CD4-positive, alpha-beta T cell treated with Interleukin-15 for 4 hours (primary cell): ENCODE measurements around the gene ABCA1.

Source experiments
- DNase-seq: peaks from one replicate; pipeline ENCODE4 v3.0.0-alpha.2; 2020; ENCODE audit warnings: low spot score

The ABCA1 gene

DNA sequence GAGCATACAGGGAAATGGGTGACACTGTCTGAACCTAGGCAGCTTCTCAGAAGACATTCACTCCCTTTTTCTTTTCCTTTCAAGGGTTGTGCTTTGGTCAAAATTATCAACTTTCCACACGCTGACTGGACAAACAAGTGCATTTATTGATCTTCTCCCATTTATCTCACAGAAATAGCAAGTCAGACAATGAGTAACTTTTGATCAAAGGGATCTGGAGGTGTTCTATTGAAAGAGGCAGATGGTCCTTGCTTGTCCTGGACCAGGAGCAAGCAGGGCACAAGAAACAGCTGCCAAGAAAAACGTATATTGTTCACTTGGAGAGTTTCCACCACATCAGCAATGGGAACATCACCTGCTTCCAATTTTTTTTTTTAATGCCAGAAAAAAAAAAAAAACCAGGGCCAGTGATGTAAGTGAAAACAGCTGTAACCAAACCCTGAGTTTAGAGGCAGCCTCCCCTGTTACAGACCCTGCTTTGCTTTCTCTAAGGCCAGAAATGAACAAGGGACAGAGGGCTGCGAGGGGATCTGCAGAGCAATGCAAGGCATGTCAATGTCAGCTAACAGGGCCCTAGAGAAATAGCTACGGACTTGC is 84.2 kb downstream of the ABCA1 start:
- no peak for DNase-seq

DNA sequence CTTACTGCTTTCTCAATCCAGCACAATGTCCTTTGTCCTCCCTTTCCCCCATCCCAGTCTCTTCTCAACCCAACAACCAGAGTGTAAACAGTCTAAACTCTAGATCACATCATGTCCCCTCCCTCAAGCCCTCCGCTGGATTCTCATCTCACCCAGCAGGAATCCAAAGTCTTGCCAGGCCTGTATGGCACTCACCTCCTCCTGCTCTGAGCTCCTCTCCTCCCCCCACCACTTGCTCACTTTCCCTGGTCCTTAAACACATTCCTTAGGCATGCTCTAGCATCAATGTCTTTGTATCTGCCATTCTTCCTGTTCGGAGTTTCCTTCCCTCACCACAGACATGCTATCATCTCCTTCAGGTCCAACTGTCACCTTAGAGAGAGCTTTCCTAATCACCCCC is 85.3 kb downstream of the ABCA1 start:
- no peak for DNase-seq

DNA sequence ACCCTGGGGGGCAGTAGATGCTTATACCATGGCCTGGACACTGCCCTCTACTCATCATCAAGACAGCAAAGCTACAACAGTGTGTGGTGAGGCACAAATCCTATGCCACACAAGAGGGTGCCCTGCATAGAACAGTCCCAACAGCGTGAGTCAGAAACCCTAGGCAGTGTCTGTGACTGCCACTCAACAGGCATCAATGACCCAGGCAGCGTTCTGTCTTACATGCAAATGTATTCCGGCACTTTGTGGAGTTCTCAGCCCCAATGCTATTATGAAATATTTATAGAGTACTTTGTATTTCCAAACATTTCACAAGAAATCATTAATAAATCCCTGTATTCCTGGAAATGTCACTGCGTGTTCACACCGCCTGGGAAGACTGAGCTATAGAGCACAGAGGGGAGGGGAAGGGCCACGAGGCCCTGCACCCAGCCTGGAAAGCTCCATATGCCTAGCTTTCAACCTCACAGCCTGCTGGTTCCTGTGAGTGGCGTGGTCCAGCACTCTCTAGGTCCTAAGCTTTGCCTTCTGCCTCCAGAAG is 86.3 kb downstream of the ABCA1 start:
- DNase-seq, result no peak

DNA sequence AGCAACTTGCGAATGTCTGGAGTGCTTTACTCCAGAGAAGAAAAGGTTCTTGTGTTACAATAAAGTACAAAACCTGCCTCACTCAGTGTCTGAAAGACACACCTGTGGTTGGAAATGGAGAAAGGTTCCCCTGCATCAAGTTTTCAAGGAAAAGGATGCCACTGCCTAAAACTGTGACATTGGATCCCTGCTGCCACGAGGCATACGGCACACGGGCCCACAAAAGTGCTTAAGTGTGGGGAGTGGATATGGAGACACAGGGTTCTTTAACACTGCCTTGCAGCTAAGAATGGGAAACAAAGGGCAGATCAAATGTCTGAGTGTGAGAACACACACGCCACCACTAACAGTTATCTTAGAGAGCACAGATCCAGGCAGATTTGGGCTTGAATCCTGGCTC is 89.0 kb downstream of the ABCA1 start:
- DNase-seq, result no peak

DNA sequence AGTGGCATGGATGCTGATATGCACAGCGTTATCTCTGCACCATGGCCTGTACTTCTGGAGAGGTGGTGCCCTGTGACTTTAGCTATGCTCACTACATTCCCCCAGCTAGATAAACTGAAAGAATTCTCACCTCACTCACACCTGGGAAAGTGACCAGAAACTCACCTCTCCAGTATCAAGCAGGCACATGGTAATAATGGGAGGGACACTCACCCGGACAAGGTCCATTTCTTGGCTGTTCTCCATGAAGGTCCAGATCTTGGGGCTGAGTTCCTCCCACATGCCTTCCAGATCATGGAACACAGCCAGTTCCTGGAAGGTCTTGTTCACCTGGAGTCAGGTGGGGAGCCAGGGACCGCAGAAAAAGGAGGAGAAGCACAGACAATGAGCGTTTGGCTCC is 91.2 kb downstream of the ABCA1 start:
- DNase-seq, result no peak

DNA sequence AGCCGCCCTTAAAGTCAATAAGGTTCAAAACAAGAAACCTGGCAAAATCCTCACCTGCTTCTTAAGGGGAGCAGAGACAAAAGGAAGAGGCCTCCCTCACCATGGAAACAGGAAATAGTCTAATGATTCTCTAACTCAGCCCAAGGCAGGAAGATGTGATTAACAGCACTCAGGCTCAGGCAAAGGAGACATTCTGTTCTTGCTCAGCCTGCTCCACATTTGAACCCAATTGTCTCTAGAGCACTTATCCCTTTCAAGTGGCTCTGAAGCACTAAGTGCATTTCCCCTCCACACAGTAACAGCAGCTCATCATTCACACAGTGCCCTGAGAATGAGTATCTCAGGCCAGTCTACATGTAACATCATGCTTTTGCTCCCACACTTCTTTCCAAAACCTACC is 91.7 kb downstream of the ABCA1 start:
- no peak for DNase-seq

DNA sequence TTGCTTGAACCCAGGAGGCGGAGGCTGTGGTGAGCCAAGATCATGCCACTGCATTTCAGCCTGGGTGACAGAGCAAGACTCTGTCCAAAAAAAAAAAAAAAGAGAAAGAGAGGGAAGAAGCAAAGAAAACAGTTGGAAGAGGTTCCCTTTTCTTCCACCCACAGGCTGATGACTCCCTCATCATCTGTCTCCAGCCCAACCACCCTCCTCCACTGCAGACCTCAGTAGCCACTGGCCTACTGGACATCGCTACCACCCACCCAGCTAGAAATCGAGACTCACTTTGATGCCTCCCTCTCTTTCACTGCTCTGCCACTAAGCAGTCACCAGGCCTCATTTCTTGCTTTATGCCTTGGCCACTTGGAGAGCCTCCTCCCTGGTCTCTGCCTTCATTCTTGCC is 92.8 kb downstream of the ABCA1 start:
- no peak for DNase-seq

DNA sequence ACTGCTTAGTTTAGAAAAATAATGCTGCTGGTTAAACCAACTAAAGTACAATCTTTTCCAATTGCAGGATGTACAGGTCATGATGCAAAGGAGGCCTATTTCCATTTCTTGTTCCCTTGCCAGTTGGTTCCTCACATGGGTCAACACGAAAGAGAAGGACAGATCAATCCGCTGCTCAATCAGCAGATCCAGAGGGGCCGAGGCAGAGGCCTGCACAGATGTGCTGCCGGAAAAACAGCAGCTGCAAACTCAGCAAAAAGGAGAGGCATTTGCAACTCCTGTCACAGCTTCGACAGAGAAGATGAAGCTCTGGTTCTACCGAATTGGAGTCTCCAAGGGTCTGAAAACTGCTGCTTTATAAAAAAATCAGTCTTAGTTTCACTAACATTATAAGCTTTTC is 94.3 kb downstream of the ABCA1 start:
- no peak for DNase-seq

DNA sequence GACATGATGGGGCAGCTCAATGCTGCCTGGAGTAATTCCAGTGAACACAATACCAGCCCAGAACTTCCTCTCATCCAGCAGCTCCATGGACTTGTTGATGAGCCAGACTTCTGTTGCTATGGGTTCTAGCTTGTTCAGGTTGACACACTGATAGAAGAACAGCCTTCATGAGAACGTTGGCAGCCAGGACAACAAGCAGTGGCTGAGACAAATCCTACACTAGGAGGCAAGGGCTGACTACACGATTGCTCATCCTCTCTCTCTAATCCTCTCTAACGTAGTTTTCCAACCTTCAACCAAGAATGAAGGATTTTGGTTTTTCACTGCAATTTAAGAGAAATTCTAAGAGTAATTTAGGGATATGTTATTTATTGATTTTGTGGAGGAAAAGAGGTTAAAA is 96.3 kb downstream of the ABCA1 start:
- no peak for DNase-seq

DNA sequence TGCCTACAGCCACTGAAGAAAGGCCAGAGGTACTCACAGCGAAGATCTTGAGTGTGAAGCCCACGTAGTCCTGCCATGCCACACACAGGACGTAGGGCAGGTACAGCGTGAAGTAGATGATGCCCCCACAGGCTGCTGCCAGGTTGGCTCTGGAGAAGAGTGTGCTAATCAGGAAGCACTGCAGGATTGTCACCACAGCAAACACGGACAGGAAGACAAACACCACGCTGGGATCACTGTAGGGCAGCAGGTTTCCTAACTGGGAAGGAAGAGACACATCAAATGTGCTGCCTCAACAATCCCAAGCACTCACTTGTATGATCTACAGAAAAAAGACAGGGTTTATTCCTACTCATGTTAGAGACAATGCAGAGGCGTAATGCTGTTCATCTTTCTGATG is 101.0 kb downstream of the ABCA1 start:
- DNase-seq, result no peak

DNA sequence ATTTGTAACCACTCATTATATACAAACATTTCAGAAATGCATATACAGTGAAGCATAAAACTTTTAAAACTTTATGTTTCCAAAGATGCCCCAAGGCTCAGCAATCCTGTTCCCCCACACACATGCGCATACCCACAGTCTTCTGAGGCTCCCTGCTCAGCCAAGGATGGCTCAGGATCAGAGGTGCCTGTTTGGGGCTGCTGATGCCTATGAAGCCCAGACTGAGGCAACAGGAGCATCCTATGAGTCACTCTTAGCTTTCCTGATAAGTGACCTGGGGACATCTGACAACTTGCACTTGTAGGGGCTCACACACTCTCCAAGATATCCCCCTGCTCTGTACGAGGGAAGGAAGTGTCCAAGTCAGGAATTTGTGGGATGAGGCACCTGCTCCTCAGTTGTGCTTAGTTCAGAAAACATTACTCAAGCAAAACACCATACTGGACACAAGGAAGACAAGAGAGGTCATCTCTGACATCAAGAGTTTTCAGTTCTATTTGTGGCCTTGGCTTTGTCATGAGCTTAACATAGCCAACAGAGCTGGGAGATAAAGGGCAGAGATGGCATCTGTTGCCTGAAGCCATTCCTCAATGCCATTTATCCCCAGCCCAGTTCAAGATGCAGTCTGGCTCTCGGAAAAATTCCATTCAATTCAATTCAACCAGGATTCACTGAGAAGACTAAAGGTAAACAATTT is 101.7 kb downstream of the ABCA1 start:
- no peak for DNase-seq

DNA sequence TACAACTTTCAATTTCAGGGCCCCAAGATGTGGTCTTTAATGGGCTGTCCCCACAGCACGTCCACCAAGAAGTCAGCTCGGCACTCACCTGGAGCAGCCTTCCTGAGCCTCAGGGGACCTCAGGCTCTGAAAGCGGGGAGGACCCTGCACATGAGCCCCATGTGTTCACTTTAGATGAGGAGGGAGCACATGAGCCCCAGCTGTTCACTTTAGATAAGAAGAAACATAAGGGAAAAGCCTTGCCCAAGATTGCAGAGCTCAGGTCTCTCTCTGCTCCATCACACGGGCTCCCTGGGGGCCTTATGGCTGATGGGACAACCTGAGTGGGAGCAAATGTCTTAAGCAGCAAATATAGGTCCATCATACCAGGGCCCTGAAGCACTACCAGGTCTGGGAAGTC is 107.6 kb downstream of the ABCA1 start:
- no peak for DNase-seq

DNA sequence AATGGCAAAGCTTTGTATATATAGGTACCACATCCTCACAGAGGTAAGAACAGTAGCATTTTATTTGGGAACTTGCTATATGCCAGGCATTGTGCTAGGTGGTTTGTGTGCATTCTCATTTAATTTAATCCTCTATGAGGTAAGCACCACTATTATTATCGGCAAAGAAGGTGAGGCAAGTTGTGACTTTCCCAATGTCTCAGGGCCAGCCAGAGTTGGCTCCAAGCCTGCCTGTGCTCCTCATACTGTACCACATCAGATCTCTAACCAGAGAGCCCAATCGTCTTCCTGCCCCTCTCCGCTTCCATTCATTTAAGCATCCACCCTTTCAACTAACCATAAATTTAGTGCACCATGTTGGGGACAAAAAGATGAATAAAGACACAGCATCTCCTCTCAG is 108.9 kb downstream of the ABCA1 start:
- DNase-seq, result no peak

DNA sequence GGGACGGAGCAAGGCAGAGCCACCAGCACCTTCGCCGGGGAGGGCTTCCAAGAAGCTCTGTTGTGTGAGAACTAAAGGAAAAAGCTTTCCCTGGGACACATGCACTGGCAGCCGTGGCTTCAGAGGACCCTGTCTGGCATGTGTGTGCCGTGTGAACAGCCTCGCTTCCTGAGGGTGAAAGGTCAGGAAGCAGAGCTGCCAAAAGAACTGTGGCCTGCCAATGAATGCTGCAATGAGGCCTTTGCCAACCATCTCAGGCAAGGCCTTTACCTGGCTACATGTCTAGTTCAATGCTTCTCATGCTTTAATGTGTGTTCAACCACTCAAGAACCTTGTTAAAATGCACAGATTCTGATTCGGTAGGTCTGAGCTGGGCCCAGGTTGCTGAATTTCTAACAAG is 110.5 kb downstream of the ABCA1 start:
- DNase-seq, result no peak

DNA sequence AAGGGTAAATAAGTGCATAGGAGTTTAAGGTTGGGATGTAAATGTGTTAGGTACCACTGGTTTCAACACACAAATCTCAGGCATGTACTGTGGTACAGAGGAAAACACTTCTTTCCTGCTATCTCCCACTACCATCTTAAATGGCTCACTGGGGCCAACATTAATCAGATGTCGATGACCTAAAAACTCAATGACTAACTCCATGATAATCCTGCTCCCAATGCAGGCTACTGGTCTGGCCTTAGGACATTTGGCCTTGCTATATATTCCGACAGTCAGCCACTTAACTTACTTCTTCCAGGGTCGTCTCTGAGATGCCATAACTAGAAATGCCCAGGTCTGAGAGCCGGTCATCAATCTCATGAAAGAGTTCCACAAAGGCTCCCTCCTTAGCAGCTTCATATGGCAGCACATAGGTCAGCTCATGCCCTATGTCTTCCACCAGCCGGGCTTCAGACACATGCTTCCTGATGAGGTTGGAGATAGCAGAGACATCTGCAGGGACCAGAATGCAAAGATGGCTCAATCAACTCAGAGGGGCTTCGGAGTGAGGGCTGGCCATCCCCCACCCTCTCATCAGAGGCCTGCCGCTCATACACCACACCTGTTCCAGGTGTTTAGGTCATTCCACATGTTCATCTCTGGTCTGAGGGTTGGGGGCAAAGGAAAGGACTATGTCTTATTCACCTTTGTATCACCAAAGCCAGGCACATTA is 111.9 kb downstream of the ABCA1 start:
- DNase-seq, result no peak

DNA sequence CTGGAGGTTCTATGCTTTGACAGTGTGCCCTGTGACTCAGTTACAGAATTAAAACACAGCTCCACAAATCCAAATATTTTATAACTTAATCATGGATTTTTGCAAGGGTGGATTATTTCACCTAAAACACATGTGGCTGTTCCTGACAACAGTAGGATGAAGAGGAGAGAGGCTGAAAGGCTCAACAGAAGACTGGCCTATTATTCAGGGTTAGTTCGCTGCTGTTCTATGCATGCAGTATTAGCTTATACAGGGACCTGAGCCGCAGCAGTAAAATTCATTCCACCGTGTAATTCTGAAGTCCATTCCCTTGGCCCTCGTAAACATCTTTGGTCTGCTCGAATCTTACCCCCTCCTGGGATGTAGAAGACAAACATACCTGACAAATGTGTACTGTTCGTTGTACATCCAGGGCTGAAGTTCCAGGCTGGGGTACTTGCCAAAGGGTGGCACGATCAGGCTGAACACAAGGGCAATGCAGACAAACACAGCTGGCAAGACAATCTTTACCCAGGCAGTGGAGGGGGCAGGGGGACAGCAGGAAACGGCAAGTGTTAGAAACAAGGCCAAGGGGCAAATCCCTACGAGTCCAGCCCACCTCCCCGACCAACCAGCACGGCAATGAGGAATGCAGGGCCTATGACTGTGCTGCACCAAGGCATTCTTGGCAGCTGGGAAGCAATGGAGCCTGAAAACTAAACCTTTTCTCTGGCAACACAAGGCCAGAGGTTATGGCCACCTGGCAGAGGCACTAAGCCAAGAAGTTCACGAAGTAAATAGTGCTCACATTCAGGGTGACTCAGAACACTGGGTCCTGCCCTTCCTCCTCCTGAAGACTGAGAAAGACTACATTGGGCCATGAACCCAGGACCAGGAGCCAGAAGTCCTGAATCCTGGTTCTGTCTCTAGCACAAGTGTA is 117.3 kb downstream of the ABCA1 start:
- no peak for DNase-seq

DNA sequence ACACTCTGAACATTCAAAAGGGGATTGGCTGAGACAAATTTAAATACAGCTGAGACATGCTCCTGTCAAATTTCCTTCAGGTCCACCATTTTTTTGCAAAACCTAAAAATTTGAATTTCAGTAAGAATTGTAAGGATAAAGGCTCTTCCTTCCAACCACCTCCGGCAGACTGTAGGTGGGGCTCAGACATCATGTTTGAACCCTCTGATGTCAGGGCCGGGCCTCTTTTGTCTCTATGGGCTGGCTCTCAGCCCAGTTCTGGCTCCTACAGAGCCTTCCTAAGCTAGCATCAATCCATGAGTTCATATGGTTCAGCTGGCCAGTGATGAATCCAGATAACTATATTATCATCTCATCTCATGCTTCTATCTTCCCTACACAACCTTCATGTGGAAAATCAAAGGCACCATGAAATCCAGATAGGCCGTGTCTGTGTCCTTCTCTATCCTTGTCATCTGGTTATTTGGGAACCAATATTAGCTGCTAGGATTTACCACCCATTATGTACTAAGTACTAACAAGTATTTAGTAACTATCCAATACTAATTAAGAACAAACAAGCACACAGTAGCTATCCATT is 119.8 kb downstream of the ABCA1 start:
- no peak for DNase-seq

DNA sequence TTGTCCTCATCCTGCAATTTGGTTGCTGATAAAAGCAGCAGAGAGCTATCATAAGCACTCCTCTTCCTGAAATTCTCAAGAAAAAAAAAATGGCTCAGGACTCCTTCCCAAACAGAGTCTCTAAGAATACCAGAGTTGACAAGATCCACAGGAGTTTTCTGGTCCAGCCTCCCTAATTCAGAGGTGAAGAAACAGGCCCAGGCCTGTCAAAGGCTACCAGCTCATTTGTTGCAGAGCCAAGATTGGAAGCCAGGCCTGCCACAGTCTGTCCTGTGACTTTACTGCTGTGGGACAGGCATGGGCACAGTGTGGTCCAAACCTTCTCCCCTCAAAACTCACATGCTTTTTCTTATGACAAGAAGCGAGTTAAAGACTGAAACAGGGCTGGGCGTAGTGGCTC is 122.5 kb downstream of the ABCA1 start:
- DNase-seq, result no peak

DNA sequence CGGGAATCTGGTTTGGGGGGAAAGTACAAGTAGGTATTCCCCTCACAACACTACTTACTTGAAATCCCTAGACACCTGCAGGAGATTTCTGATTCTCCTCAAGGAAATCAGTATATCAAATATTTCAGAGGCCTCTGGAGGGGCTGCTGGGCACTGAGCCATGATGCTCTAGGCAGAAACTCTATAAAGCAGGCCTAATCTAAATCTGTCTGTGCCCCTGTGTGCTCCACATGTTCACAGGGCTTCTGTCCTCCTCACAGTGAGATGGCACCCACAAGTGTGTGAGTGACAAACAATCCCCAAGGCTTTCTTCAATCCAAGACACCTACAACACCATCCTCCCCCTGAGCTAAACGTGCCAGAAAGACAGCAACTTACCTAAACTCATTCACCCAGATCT is 125.0 kb downstream of the ABCA1 start:
- no peak for DNase-seq

DNA sequence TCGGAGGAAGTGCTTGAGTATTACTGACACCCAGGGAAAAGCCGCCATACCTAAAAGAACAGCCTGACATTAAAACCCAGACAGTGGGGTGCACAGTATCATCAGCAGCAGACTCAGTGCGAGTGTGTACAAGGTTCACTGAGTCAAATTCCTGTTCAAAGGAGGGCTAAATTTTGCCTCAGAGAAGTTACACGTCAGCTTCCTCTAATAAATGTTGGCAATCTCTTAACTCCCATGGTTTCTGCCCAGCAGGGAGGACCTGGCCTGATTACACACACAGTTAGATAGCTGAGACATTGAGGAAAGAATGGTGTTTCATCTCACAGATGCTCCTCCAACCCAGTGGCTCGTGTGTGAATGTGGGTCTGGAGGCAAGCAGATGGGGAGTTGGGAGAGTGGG is 125.8 kb downstream of the ABCA1 start:
- no peak for DNase-seq

DNA sequence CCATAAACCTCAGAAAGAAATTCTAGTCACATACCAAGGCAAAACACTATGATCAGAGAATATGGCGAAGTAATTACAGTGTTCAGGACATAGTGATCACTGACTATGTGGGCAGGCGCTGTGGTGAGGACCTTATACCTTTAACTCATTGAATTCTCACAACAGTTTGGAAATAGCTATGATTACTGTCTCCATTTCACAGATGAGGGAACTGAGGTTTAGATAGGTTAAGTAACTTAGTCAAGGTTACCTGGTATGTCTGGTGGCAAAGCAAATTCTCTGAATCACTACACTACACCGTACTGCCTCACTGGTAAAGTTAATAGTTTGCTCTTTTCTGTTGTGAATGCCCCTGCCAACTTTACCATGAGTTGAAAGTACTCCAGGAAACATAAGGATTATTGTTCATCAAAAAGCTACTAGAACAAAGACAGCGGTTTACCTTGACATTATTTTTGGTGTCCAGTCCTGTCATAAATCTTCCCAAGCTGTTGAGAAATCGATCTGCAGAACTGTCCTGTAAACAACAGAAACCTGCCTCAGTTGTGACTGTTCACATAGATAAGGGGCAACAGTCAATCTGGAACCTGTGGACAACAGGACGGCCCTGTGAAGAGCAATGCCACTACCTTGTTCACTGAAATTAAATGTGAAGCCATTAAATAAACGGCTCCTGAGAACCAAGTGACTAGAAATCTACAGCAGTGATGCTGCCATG is 127.7 kb downstream of the ABCA1 start:
- DNase-seq, result no peak
